Retinal pigment epithelial cell (primary cell): ENCODE results near the gene SCAPER.
A peak's percentile ranks its signal among the peaks of the same experiment; 100 is the strongest.

Experiments used
- DNase-seq: peaks from one replicate; pipeline ENCODE4 v3.0.0-alpha.2; 2010; ENCODE audit warnings: low read depth
- H3K4me3 ChIP-seq: 2 replicates; pipeline ENCODE4 v1.5.1; 2011; ENCODE audit warnings: mild to moderate bottlenecking, low read length, control low read depth, moderate library complexity
- TF ChIP-seq, protein P1 (sequence below): conservative IDR thresholded peaks from 2 replicates; pipeline ENCODE4 v1.5.1; 2011; ENCODE audit warnings: low read depth, low read length, control low read depth, inconsistent platforms

SCAPER gene

DNA sequence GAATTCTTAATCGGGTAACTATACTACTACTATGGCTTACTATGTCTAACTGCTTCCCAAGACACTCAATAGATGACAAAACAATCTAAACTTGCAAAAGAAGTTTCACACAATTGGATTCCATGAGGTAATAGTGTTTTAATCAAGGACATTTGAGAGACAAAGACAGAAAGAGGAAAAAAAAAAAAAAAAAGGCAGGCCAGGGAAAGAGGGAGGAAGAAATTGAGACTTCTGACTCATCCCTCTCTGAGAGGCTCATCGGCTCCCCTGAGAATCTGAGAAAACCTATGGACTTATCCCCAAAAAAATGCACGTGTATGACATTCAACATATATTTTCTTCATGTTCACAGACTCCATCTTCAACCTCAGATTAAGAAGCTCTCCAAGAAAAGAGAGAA, 61.0 kb downstream of the SCAPER start:
- TF ChIP-seq, protein P1, sequence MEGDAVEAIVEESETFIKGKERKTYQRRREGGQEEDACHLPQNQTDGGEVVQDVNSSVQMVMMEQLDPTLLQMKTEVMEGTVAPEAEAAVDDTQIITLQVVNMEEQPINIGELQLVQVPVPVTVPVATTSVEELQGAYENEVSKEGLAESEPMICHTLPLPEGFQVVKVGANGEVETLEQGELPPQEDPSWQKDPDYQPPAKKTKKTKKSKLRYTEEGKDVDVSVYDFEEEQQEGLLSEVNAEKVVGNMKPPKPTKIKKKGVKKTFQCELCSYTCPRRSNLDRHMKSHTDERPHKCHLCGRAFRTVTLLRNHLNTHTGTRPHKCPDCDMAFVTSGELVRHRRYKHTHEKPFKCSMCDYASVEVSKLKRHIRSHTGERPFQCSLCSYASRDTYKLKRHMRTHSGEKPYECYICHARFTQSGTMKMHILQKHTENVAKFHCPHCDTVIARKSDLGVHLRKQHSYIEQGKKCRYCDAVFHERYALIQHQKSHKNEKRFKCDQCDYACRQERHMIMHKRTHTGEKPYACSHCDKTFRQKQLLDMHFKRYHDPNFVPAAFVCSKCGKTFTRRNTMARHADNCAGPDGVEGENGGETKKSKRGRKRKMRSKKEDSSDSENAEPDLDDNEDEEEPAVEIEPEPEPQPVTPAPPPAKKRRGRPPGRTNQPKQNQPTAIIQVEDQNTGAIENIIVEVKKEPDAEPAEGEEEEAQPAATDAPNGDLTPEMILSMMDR = no peak

DNA sequence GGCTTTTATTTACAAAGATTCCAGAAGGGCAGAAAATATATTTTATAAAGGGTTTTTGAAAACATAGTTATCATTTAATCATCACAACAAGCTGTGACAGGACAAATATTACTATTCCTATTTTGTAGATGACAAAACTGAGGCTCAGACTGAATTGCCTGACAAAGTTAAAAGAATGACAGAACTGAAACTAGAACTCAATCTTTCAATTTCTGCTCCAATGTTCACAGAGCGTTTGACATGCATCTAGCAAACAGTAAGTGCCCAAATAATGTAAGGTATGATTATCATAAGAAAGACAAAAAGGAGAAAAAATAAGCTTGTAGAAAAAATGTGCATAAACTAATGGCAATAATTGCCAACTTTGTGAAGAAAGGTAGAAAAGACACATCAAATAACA, 61.9 kb downstream of the SCAPER start:
- no peak overlapping the region for H3K4me3 ChIP-seq
- DNase-seq = no peak
- TF ChIP-seq, protein P1 = no peak

More for the DNA sequence above, 61.0 kb downstream of the SCAPER start:
- DNase-seq = no peak
- H3K4me3 ChIP-seq = no peak overlapping the region

DNA sequence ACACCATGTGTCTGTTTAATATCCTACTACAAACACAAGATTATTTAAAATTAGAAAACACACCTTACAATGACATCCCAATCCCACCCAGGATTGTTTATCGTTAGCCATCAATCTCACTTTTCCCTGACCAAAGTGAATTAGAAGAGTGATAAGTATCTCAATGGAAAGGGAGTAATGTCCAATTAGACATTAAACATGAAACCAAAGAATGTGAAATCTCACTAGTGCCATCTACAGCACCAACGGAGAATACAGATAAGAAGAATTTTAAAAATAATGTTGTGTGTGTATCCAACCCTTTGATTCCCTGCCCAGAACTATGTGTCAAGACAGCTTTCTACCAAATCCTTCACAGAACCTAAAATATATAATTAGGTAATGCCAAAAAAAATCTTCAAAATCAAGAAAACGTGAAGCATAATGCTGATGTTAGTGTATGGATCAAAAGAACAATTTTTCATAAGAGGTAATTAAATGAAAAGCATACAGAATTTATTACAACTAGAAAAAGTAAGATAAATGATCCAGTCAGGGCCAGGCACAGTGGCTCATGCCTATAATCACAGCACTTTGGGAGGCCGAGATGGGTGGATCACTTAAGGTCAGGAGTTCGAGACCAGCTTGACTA, 64.2 kb downstream of the SCAPER start:
- TF ChIP-seq, protein P1 = peak; percentile 59
- no peak overlapping the region for H3K4me3 ChIP-seq
- no peak for DNase-seq

DNA sequence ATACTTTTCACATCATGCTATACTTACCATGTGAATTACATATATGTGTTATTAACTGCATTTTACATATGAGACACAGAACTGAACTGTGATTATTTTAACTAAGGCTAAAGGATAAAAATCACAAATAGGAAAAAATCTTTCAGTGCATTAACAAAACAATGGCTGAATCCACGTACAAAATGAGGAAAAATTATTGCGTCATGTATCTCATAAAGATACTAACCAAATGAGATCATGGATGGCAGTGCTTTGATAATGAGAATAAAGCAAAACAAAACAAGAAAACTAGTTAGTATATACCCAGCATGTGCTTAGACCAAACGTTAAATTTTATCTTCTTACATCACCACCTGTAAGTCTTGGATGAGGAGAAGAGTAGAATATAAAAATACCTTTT, 66.0 kb downstream of the SCAPER start:
- no peak for DNase-seq

DNA sequence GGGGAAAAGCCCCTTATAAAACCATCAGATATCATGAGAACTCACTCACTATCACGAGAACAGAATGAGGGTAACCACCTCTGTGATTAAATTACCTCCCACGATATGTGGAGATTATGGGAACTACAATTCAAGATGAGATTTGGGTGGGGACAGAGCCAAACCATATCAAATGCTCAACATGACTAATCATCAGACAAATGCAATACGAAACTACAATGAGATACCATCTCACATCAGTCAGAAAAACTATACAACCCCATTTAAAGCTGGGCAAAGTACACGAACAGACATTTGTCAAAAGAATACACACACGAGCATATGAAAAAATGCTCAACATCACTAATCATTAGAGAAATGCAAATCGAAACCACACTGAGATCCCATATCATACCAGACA, 67.7 kb downstream of the SCAPER start:
- H3K4me3 ChIP-seq = no peak overlapping the region
- TF ChIP-seq, protein P1 = no peak
- DNase-seq = no peak

More for the DNA sequence above, 66.0 kb downstream of the SCAPER start:
- TF ChIP-seq, protein P1 = no peak
- H3K4me3 ChIP-seq = no peak overlapping the region

DNA sequence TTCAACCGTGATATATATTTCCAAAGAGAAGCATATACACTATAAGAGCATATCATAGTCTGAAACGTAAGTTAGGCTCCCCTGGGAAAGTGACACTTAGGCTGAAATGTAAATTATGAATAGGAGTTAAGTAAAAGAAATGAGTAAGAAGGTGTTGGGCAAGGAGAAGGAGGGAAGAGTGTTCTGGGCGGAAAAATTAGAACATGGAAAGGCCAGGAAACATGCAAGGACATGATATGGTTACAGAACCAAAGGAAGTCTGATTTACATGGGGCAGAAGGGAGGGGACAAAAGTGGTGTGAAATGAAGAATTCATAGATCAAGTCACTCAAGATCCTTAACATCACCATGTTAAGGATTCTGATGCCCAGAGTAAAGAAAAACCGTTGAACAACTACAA, 75.2 kb downstream of the SCAPER start:
- no peak for DNase-seq
- TF ChIP-seq, protein P1 = no peak
- no peak overlapping the region for H3K4me3 ChIP-seq

DNA sequence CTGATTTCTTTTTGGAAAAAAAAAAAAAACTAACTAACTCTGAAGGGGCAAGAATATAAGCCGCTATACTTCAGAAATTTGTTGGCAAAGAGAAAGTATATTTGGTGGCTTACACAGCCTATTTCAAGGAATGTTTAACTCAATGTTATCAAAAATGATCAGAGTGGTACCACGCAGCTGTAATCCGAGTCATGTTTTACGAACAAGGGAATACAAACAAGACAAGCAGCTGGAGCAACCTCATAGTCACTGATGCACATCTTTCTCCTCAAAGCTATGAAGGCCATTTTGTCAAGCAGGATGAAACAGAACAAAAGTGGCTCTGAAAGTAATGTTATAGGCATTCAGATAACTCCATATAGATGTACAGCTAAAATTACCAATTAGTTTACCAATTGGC, 81.2 kb downstream of the SCAPER start:
- no peak overlapping the region for H3K4me3 ChIP-seq
- no peak for DNase-seq
- TF ChIP-seq, protein P1 = no peak
